ENCODE results near the gene NPM1. TPM values are rescaled to one million over a fixed set of nuclear protein-coding genes. Genes with fewer than 3 reads are reported as not detected.

Gene NPM1
- total and polyA plus RNA-seq, 2 of the 13 experiments (the other 11 are each of a cell fraction or from before 2014, with no cell fraction given): 2,047 to 3,353 TPM

DNA sequence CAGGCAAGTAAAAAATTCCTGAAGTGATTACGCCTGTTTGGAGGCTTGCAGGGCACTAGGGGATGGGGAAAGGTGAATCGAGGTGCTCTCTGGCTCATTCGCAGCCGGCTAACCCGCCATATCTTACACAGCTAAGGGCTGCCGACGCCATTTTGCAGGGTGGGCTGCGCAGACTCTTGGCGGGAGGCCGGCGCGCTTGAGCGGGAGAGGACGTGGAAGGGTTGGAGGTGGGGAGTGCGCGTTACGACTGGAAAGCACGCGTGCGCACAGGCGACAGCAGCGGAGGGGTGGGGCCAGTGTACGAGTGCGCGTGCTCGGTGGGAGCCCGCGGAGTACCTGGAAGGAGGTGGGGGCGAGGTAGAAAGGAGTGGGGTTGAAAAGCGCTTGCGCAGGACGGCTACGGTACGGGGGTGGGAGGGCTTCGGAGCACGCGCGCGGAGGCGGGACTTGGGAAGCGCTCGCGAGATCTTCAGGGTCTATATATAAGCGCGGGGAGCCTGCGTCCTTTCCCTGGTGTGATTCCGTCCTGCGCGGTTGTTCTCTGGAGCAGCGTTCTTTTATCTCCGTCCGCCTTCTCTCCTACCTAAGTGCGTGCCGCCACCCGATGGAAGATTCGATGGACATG is at the start of gene NPM1 (continued):
- no peak for TF ChIP-seq SOX6 (IDR thresholded peaks at IDR 0.05)
- peak; percentile 59; the same call in 1 of the 2 replicates for TF ChIP-seq SOX6 (CRISPR knock-in tag; IDR thresholded peaks at IDR 0.05)
- TF ChIP-seq SPEN (CRISPR knock-in tag; IDR thresholded peaks at IDR 0.05; ENCODE audit: low read depth): peak; percentile 83
- TF ChIP-seq FOSL1 (CRISPR knock-in tag; IDR thresholded peaks at IDR 0.05; ENCODE audit: borderline replicate concordance): no peak
- TF ChIP-seq ZC3H13 (CRISPR knock-in tag; IDR thresholded peaks at IDR 0.05): no peak
- TF ChIP-seq, protein P1, sequence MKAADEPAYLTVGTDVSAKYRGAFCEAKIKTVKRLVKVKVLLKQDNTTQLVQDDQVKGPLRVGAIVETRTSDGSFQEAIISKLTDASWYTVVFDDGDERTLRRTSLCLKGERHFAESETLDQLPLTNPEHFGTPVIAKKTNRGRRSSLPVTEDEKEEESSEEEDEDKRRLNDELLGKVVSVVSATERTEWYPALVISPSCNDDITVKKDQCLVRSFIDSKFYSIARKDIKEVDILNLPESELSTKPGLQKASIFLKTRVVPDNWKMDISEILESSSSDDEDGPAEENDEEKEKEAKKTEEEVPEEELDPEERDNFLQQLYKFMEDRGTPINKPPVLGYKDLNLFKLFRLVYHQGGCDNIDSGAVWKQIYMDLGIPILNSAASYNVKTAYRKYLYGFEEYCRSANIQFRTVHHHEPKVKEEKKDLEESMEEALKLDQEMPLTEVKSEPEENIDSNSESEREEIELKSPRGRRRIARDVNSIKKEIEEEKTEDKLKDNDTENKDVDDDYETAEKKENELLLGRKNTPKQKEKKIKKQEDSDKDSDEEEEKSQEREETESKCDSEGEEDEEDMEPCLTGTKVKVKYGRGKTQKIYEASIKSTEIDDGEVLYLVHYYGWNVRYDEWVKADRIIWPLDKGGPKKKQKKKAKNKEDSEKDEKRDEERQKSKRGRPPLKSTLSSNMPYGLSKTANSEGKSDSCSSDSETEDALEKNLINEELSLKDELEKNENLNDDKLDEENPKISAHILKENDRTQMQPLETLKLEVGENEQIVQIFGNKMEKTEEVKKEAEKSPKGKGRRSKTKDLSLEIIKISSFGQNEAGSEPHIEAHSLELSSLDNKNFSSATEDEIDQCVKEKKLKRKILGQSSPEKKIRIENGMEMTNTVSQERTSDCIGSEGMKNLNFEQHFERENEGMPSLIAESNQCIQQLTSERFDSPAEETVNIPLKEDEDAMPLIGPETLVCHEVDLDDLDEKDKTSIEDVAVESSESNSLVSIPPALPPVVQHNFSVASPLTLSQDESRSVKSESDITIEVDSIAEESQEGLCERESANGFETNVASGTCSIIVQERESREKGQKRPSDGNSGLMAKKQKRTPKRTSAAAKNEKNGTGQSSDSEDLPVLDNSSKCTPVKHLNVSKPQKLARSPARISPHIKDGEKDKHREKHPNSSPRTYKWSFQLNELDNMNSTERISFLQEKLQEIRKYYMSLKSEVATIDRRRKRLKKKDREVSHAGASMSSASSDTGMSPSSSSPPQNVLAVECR (CRISPR knock-in tag; IDR thresholded peaks at IDR 0.05; ENCODE audit: borderline replicate concordance): peak; percentile 72; the same call in 1 of the 2 replicates
- no peak for TF ChIP-seq ZNF121 (CRISPR knock-in tag; IDR thresholded peaks at IDR 0.05)
- peak; percentile 42; the same call in 1 of the 2 replicates for TF ChIP-seq FOSL2 (CRISPR knock-in tag; IDR thresholded peaks at IDR 0.05)
- no peak; the same call in 1 of the 2 replicates for TF ChIP-seq SMYD3 (CRISPR knock-in tag; IDR thresholded peaks at IDR 0.05)
- no peak for TF ChIP-seq ZNF550 (CRISPR knock-in tag; IDR thresholded peaks at IDR 0.05; ENCODE audit: borderline replicate concordance)
- no peak for TF ChIP-seq ZNF646 (CRISPR knock-in tag; IDR thresholded peaks at IDR 0.05)
- TF ChIP-seq ZNF350 (CRISPR knock-in tag; IDR thresholded peaks at IDR 0.05; ENCODE audit: borderline replicate concordance, low read depth): peak; percentile 76; the same call in 1 of the 2 replicates
- TF ChIP-seq, protein P2, sequence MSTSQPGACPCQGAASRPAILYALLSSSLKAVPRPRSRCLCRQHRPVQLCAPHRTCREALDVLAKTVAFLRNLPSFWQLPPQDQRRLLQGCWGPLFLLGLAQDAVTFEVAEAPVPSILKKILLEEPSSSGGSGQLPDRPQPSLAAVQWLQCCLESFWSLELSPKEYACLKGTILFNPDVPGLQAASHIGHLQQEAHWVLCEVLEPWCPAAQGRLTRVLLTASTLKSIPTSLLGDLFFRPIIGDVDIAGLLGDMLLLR (CRISPR knock-in tag; IDR thresholded peaks at IDR 0.05): peak; percentile 64; the same call in 1 of the 2 replicates
- TF ChIP-seq FOXA3 (CRISPR knock-in tag; IDR thresholded peaks at IDR 0.05): peak; percentile 67
- no peak for TF ChIP-seq BRF2 (CRISPR knock-in tag; IDR thresholded peaks at IDR 0.05)
- TF ChIP-seq AGO1 (IDR thresholded peaks at IDR 0.05; ENCODE audit: low read depth, low read length, poor library complexity, severe bottlenecking): no peak
- TF ChIP-seq JDP2 (CRISPR knock-in tag; IDR thresholded peaks at IDR 0.05; ENCODE audit: borderline replicate concordance): no peak; the same call in 1 of the 2 replicates

Data from HepG2 (cell line).